ENCODE data around the gene NDE1.

Gene NDE1

GRCh38 chr16:15650698-15651171, 690 bp downstream of the NDE1 start:
- TF ChIP-seq TAF1 (IDR thresholded peaks at IDR 0.05; ENCODE audit: borderline replicate concordance, insufficient read depth, low read length) (no peak), POLR2AphosphoS5 (IDR thresholded peaks at IDR 0.05; ENCODE audit: low read depth, low read length) (no peak)

DNA sequence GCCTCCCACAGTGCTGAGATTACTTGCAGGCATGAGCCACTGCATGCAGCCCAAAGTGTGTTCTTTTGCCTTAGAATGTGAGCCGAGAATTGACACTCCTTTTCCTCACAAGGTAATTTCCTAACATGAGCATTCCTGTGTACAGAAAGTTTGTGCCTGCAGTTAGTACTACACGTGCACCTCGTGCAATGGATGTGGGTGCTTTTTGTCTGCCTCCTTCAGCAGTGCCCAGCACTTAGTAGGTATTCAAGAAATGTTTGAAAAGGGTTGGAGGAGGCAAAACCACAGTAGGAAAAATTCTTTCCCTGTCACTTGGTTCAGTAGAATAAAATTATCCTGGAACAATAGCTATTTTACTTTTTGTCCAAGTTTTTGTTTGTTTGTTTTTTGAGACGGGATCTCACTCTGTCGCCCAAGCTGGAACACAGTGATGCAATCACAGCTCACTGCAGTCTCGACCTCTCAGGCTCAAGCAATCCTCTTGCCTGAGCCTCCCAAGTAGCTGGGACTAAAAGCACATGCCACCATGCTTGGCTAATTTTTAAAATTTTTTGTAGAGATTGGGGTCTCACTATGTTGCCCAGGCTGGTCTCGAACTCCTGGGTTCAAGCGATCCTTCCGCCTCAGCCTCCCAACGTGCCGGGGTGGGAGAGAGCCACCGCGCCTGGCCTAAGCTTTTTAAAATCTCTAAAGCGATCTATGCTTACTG, 2.4 kb downstream of the NDE1 start:
- no peak for TF ChIP-seq TAF1 (IDR thresholded peaks at IDR 0.05; ENCODE audit: borderline replicate concordance, insufficient read depth, low read length)
- TF ChIP-seq REST (IDR thresholded peaks at IDR 0.05; ENCODE audit: insufficient read depth in 1 of 2, low read depth in 2 of 2, low read length in 2 of 2): no peak
- no peak for TF ChIP-seq POLR2AphosphoS5 (IDR thresholded peaks at IDR 0.05; ENCODE audit: low read depth, low read length)
- TF ChIP-seq SIN3A (IDR thresholded peaks at IDR 0.05; ENCODE audit: borderline replicate concordance, insufficient read depth, low read length): no peak
- TF ChIP-seq FOXP2 (optimal IDR thresholded peaks at IDR 0.05; ENCODE audit: borderline replicate concordance, extremely low read depth, extremely low read length, insufficient read depth): no peak

DNA sequence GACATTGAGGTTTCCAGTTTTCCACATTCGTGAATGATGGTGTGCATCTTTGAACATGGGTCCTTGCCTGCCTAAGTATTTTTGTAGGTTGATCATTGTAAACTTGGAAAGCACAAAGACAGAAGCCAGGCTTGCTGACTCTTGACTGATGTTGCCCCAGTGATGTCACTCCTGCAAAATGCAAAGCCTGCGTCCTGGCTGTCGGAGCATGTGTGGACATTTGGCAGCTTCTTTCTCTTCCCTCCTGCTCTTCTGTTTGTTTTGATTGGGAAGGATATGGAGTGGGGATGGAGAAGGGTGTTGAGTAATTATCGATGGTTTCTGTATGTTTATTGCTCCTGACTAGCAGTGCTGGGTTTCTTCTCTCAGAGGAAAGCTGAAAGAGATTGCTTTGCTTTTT, 3.2 kb downstream of the NDE1 start:
- TF ChIP-seq REST (IDR thresholded peaks at IDR 0.05; ENCODE audit: insufficient read depth in 1 of 2, low read depth in 2 of 2, low read length in 2 of 2): no peak
- no peak for TF ChIP-seq TAF1 (IDR thresholded peaks at IDR 0.05; ENCODE audit: borderline replicate concordance, insufficient read depth, low read length)
- no peak for TF ChIP-seq SIN3A (IDR thresholded peaks at IDR 0.05; ENCODE audit: borderline replicate concordance, insufficient read depth, low read length)
- TF ChIP-seq FOXP2 (optimal IDR thresholded peaks at IDR 0.05; ENCODE audit: borderline replicate concordance, extremely low read depth, extremely low read length, insufficient read depth): no peak
- no peak for TF ChIP-seq POLR2AphosphoS5 (IDR thresholded peaks at IDR 0.05; ENCODE audit: low read depth, low read length)

- TF ChIP-seq FOXP2 (optimal IDR thresholded peaks at IDR 0.05; ENCODE audit: borderline replicate concordance, extremely low read depth, extremely low read length, insufficient read depth) (no peak), SIN3A (IDR thresholded peaks at IDR 0.05; ENCODE audit: borderline replicate concordance, insufficient read depth, low read length) (no peak), TAF1 (IDR thresholded peaks at IDR 0.05; ENCODE audit: borderline replicate concordance, insufficient read depth, low read length) (no peak), REST (IDR thresholded peaks at IDR 0.05; ENCODE audit: insufficient read depth in 1 of 2, low read depth in 2 of 2, low read length in 2 of 2) (no peak), POLR2AphosphoS5 (IDR thresholded peaks at IDR 0.05; ENCODE audit: low read depth, low read length) (no peak)
Measured at GRCh38 chr16:15654591-15654990, 4.5 kb downstream of the NDE1 start.

DNA sequence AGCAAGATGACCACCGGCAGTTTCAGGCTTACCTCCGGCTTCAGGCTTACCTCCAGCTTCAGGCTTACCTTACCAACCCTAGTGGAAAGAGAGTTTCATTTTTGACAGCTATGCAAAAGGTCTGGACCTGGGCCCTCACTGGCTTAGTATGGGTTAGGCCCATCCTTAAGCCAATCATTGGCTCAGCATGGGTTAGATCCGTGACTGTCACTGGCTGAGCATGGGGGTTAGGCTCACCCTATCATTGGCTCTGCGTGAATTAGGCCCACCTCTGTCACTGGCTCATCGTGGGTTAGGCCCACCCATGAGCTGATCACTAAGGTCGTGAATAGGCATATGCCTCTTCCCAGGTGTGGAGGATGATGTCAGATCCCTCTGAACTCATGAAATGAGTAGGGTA, 8.1 kb downstream of the NDE1 start:
- TF ChIP-seq REST (IDR thresholded peaks at IDR 0.05; ENCODE audit: insufficient read depth in 1 of 2, low read depth in 2 of 2, low read length in 2 of 2) (no peak), SIN3A (IDR thresholded peaks at IDR 0.05; ENCODE audit: borderline replicate concordance, insufficient read depth, low read length) (no peak), FOXP2 (optimal IDR thresholded peaks at IDR 0.05; ENCODE audit: borderline replicate concordance, extremely low read depth, extremely low read length, insufficient read depth) (no peak), TAF1 (IDR thresholded peaks at IDR 0.05; ENCODE audit: borderline replicate concordance, insufficient read depth, low read length) (no peak), POLR2AphosphoS5 (IDR thresholded peaks at IDR 0.05; ENCODE audit: low read depth, low read length) (no peak)

Data from PFSK-1 (cell line).